ENCODE data around the gene MOAP1. TPM values are rescaled to one million over a fixed set of nuclear protein-coding genes. Genes with fewer than 3 reads are reported as not detected.
"Not testable (repeated sequence)": the region's sequence is repeated elsewhere in the genome, so short reads cannot be mapped to it uniquely, and the experiment has no call there.

Gene MOAP1
- total and polyA plus RNA-seq, 2 experiments from 2014 or later = 8.6 to 21.6 TPM

- Histone ChIP-seq H3K79me2 (replicated peaks; ENCODE audit: insufficient read depth) (no peaks in the 10 kb centered on the region), H3K27ac (ENCODE audit: low read depth) (no peak overlapping the region), H3K4me1 (ENCODE audit: insufficient read depth) (peaks cover 5% of the 10 kb centered on the region; the same call in 1 of the 2 replicates), H3F3A (replicated peaks; ENCODE audit: low read depth) (no peaks in the 10 kb centered on the region), H4K20me1 (replicated peaks; ENCODE audit: insufficient read depth) (no peaks in the 10 kb centered on the region), H3K27me3 (ENCODE audit: insufficient read depth) (no peaks in the 10 kb centered on the region), H3K9me2 (ENCODE audit: insufficient read depth) (no peaks in the 10 kb centered on the region), H3K4me2 (no peak overlapping the region), H3K36me3 (ENCODE audit: insufficient read depth) (no peaks in the 10 kb centered on the region), H2AFZ (peak overlapping the region; percentile 59; the same call in 1 of the 2 replicates), H3K4me3 (no peak overlapping the region)
- Mint-ChIP-seq H3K4me1 (peaks cover 8% of the 10 kb centered on the region; the same call in 2 of the 3 replicates), H3K27me3 (ENCODE audit: insufficient read depth, low read depth, poor library complexity) (peaks cover 7% of the 10 kb centered on the region), H3K27ac (no peak overlapping the region), H3K4me3 (no peak overlapping the region), H3K36me3 (ENCODE audit: low read depth) (no peaks in the 10 kb centered on the region), H3K9me3 (no peaks in the 10 kb centered on the region)
- no peak for TF ChIP-seq POLR2AphosphoS5 (IDR thresholded peaks at IDR 0.05; ENCODE audit: low read depth)
- no peak for DNase-seq (ENCODE audit: low spot score)
- no peak for ATAC-seq
Measured at GRCh38 chr14:93161411-93161940, 23.2 kb downstream of the MOAP1 start.

- Histone ChIP-seq H3K79me2 (replicated peaks; ENCODE audit: insufficient read depth) (no peaks in the 10 kb centered on the region), H3F3A (replicated peaks; ENCODE audit: low read depth) (no peaks in the 10 kb centered on the region), H4K20me1 (replicated peaks; ENCODE audit: insufficient read depth) (no peaks in the 10 kb centered on the region), H3K9me2 (ENCODE audit: insufficient read depth) (no peaks in the 10 kb centered on the region), H3K27ac (ENCODE audit: low read depth) (peak overlapping the region; percentile 45; the same call in 1 of the 2 replicates), H2AFZ (peak overlapping the region; percentile 90), H3K4me3 (no peak overlapping the region), H3K4me1 (ENCODE audit: insufficient read depth) (peaks cover 5% of the 10 kb centered on the region; the same call in 1 of the 2 replicates), H3K27me3 (ENCODE audit: insufficient read depth) (no peaks in the 10 kb centered on the region), H3K36me3 (ENCODE audit: insufficient read depth) (no peaks in the 10 kb centered on the region), H3K4me2 (no peak overlapping the region)
- peak; percentile 82 for ATAC-seq
- peak; percentile 73 for DNase-seq (ENCODE audit: low spot score)
- Mint-ChIP-seq H3K9me3 (no peaks in the 10 kb centered on the region), H3K36me3 (ENCODE audit: low read depth) (no peaks in the 10 kb centered on the region), H3K4me3 (no peak overlapping the region), H3K4me1 (peaks cover 8% of the 10 kb centered on the region), H3K27ac (no peak overlapping the region; the same call in 1 of the 2 replicates), H3K27me3 (ENCODE audit: insufficient read depth, low read depth, poor library complexity) (peaks cover 8% of the 10 kb centered on the region)
- TF ChIP-seq ZNF462 (CRISPR knock-in tag; IDR thresholded peaks at IDR 0.05) = no peak
- no peak for TF ChIP-seq NANOG (IDR thresholded peaks at IDR 0.05; ENCODE audit: borderline replicate concordance)
- TF ChIP-seq ZNF114 (CRISPR knock-in tag; IDR thresholded peaks at IDR 0.05) = no peak
- no peak for TF ChIP-seq ZNF331 (CRISPR knock-in tag; IDR thresholded peaks at IDR 0.05; ENCODE audit: low read depth)
- peak; percentile 50 to 78 for TF ChIP-seq CTCF (conservative IDR thresholded peaks at IDR 0.05; ENCODE audit: low read depth in 2 of 2)
- no peak for TF ChIP-seq EZH2 (IDR thresholded peaks at IDR 0.05; ENCODE audit: low read depth, unreplicated experiment)
Measured at GRCh38 chr14:93160353-93160801, 24.3 kb downstream of the MOAP1 start.

GRCh38 chr14:93159625-93160352 lies 24.9 kb downstream of the MOAP1 start:
- not testable (repeated sequence) for H3K36me3 Mint-ChIP-seq (ENCODE audit: low read depth); H3K27me3 ChIP-seq (ENCODE audit: insufficient read depth); H3K4me3 Mint-ChIP-seq; H3K4me2 ChIP-seq; H3K27ac Mint-ChIP-seq; H3K27ac ChIP-seq (ENCODE audit: low read depth); H2AFZ ChIP-seq; H4K20me1 ChIP-seq (replicated peaks; ENCODE audit: insufficient read depth); DNase-seq (ENCODE audit: low spot score); H3K4me3 ChIP-seq; H3K4me1 Mint-ChIP-seq; H3K79me2 ChIP-seq (replicated peaks; ENCODE audit: insufficient read depth); H3K36me3 ChIP-seq (ENCODE audit: insufficient read depth); ATAC-seq; H3K4me1 ChIP-seq (ENCODE audit: insufficient read depth); H3F3A ChIP-seq (replicated peaks; ENCODE audit: low read depth); H3K9me3 Mint-ChIP-seq; H3K9me2 ChIP-seq (ENCODE audit: insufficient read depth)
- peaks cover 12% of the 10 kb centered on the region for H3K27me3 Mint-ChIP-seq (ENCODE audit: insufficient read depth, low read depth, poor library complexity)

Measured in GM23338 (cell line).